T-helper 9 cell (primary cell): ENCODE results near the gene RHOC.
"Not testable (repeated sequence)": the region's sequence is repeated elsewhere in the genome, so short reads cannot be mapped to it uniquely, and the experiment has no call there.

Source experiments
- DNase-seq: peaks from one replicate; pipeline ENCODE4 v3.0.0-alpha.2; 2020
- total RNA-seq, 2 donors: gene quantifications; one replicate each; lab custom pipeline; 2026; lab: John Stamatoyannopoulos, UW

RHOC gene
- 9.4 to 10.4 reads per million in 2 donors for total RNA-seq

GRCh38 chr1:112706505-112707220 is at the start of gene RHOC:
TSS of gene RHOC (minus strand) at chr1:112707127. CDS start at chr1:112703799, 3,328 bp downstream.
- DNase-seq, result peak; percentile 33

GRCh38 chr1:112754116-112754628 is 47.2 kb upstream of the RHOC start:
- DNase-seq, result no peak

DNA sequence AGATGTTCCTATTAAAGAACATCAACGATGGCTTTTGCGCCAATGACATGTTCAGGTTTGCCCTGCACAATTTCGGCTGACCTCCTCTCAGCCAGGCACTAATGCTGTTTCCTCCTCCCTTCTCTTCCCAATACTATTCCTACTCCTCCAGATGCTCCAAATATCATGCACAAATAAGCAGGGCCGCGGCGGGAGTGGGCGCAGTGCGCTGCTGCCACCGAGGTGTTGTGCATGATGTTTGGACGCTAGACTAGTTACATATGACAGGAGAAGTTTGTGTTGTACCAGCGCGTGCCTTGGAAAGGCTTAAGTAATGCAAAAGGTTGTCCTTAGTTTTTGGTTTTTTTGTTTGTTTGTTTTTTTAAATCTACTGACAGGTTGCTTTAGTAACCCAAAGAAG is 41.5 kb upstream of the RHOC start:
- no peak for DNase-seq

DNA sequence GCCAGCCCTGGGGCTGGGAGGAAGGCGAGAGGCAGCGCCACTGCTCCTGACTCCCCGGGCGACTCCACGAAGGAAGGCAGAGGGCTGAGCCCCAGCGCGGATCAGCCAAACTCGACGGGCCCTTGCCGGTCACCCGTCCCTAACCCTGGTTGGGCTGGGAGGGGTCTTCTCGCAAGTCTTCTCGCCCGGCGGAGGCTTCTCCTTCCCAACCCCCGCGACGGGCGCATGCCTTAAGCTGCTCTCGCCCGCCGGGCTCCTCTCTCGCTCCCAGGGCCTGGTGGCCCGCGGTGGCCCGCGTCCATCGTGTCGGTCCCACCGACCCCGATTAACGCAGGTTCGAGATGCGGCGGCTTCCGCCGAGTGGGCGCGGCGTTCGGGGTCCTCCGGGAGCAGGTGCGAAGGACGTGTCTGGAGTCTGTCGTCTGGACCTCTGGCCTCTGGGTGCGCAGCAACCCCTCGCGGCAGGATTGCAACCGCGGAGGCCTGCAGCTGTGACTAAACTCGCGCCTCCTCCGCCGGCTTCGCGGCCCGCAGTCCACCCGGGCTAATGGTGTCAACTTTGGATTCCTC is 37.2 kb upstream of the RHOC start:
- DNase-seq, result no peak

GRCh38 chr1:112743174-112744008 is 36.5 kb upstream of the RHOC start:
- no peak for DNase-seq

DNA sequence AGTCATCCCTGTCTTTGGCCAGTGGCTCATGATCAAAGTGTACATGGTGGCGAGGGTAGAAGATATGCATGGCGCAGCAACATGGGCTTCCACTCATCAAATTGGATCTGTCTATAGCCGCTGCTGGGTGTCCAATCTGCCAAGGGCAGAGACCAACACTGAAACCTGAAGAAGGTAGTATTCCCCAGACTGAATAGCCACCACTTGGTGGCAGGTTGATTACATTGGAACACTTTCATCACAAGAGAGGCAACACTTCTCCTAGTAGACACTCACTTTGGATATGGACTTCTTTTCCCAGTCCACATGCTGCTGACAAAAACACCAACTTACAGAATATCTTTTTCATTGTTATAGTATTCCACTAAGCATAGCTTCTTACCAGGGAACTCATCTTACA is 30.6 kb upstream of the RHOC start:
- no peak for DNase-seq

GRCh38 chr1:112735752-112736151 is 28.8 kb upstream of the RHOC start:
- DNase-seq, result no peak

DNA sequence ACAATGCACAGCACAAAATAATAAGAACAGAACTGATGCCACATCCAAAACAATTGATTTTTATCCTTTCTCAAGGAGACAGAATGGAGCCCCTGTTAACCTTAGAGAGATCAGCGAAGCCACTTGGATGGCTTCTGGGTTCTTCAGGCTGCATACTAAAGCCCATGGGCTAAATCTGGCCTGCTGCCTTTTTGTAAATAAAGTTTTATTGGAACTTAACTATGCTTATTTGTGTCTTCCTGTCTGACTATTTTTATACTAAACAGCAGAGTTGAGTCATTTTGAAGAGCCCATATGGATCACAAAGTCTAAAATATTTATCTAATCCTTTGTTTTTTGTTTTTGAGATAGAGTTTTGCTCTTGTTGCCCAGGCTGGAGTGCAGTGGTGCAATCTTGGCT is 24.5 kb upstream of the RHOC start:
- DNase-seq, result no peak

DNA sequence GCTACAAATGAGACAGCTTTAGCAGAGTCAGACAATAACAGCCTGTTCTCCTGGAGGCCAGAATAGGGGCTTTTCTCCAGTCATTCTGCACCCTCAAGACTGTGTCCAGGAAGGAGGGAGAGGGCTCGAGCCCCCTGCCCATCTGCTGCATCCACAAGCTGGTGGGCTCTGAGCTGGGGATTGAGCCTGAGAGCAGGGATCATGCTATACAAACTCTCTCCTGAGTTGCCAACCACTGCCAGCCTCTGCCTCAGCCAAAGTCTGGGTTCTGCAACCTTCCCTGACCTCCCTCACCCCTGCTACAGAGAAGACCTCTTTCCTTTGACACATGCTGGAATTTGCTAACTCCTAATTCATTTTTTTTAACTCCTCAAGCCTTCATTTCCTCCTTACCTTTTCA is 23.0 kb upstream of the RHOC start:
- DNase-seq, result no peak

GRCh38 chr1:112729011-112729410 is 22.1 kb upstream of the RHOC start:
- not testable (repeated sequence) for DNase-seq

- DNase-seq, result not testable (repeated sequence)
These were observed 21.5 kb upstream of the RHOC start for GRCh38 chr1:112728306-112728971.

- no peak for DNase-seq
These were observed 20.8 kb upstream of the RHOC start for GRCh38 chr1:112727716-112728115.

- not testable (repeated sequence) for DNase-seq
These were observed 17.3 kb upstream of the RHOC start for GRCh38 chr1:112724240-112724639.

DNA sequence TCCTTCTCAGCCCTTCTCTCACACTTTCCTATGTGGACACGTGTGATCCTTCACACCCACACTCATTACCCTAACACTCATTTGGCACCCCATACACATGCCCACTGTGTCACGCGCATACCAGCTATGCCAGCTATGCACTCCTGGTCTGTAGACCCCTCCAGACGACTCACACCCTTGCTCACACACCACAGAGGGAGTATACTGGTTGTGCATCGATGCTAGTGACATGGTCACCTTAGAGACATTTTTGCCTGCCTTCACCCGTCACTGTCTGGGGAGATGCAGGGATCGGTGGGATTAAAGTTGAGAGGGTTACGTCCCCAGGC is 16.5 kb upstream of the RHOC start:
- no peak for DNase-seq

DNA sequence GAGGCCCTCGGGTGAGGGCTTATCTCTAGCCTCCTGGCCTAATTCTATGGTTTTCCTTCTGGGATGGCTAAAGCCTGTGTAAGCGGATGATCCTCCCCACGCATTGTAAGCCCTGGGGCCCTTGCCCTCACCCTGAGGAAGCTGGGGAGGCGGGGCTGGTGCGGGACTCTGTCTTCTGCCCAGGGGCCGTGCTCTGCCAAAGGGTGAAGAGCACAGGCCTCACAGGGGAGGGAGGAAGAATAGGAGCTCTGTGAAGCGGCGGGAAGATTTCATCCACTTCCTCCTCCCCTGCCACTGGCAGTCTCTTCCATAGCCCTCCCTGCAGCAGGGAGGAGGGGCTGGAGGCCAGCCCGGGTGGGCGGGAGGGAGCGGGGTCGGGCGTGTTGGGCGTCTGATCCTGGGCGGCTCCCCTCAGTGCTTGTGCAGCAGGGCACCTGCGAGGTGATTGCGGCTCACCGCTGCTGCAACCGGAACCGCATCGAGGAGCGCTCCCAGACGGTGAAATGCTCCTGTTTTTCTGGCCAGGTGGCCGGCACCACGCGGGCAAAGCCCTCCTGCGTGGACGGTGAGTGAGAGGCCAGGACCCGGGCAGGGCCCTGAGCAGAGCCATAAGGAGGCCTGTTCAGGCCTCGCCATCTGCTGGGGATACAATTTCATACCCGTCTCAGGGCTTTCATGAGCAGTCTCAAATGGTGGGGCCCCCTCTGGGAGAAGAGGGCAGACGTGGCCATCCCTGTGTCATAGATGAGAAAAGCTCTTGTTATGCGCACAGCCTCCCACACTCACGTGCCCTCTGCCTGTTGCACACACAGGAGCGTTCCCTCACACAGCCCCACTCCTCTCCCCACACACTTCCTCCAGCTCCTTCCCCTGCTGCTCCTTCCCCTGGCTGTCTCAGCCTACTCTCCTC is 15.9 kb upstream of the RHOC start:
- no peak for DNase-seq

DNA sequence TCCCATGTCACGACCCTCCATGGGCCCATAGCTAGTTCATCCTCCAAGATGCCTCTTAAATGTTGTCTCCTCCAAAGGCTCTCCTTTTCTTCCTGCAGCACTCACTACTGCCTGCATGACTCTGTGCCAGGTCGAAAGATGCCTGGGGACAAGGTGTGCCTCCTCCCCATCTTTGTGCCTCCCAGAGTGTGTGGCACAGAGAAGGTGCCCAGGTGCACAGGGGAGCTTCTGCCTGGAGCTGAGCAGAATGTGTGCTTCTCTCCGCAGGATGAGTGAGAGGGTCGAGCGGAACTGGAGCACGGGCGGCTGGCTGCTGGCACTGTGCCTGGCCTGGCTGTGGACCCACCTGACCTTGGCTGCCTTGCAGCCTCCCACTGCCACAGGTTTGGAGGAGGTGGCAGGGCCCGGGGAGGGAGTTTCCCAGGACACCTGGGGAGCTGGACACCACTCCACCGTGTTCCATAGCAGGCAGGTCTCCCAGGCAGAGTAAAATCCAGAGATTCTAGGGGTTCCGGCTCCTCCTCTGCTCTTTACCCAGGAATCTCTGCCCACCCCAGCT is 15.1 kb upstream of the RHOC start:
- no peak for DNase-seq

- DNase-seq, result not testable (repeated sequence)
These were observed 14.4 kb upstream of the RHOC start for GRCh38 chr1:112721294-112721693.

GRCh38 chr1:112720800-112721199 is 13.9 kb upstream of the RHOC start:
- no peak for DNase-seq

DNA sequence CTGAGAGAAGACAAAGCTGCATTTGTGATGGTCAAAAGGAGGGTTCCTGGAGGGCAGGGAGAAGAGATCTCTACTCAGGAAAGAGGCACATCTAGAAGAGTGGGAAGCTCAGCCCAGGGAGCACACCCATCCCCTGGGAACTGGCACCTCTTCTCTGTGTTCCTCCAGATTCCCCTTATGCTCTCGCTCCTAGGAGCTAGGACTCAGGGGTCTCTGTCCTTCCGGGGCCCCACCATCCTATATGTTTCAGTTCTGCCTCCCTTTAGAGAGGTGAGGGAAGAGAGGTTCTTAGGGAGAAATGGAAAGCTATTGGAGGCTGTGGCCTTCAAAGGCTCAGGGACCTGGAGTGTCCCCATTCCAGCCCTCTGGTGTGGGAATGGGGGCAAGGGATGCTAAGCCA is 12.8 kb upstream of the RHOC start:
- DNase-seq, result no peak

GRCh38 chr1:112718691-112719418 is 11.9 kb upstream of the RHOC start:
- DNase-seq, result peak; percentile 73
